RWPE2 (cell line): Measurements from ENCODE around the gene AFMID.

Source experiments
- ATAC-seq: fragments of 200-7000 bp; cut with Tn5 transposase; 3 replicates; pipeline ENCODE4 v1.9.1; 2021; ENCODE audit warnings: low read depth
- DNase-seq: peaks from one replicate; pipeline ENCODE4 v3.0.0-alpha.2; 2020; ENCODE audit warnings: low spot score
- H3K27ac ChIP-seq: fragments of 450-650 bp; 2 replicates; pipeline ENCODE4 v1.5.1; 2017; ENCODE audit warnings: mild to moderate bottlenecking; ENCODE audit not compliant: poor library complexity, severe bottlenecking
- H3K27me3 ChIP-seq: fragments of 250-450 bp; sonication (Bioruptor Pico); 2 replicates; pipeline ENCODE4 v1.5.1; 2021; ENCODE audit warnings: mild to moderate bottlenecking, moderate library complexity; ENCODE audit not compliant: insufficient read depth, poor library complexity, severe bottlenecking
- H3K36me3 ChIP-seq: fragments of 250-450 bp; sonication (Bioruptor Pico); 2 replicates; pipeline ENCODE4 v1.5.1; 2020; ENCODE audit warnings: low read depth, mild to moderate bottlenecking, moderate library complexity
- H3K4me1 ChIP-seq: fragments of 250-450 bp; sonication (Bioruptor Pico); 2 replicates; pipeline ENCODE4 v1.5.1; 2021; ENCODE audit warnings: mild to moderate bottlenecking, moderate library complexity; ENCODE audit not compliant: insufficient read depth, poor library complexity, severe bottlenecking
- H3K4me3 ChIP-seq: fragments of 250-450 bp; sonication (Bioruptor Pico); 2 replicates; pipeline ENCODE4 v1.5.1; 2021; ENCODE audit warnings: mild to moderate bottlenecking, moderate library complexity; ENCODE audit not compliant: severe bottlenecking
- H3K9me3 ChIP-seq: fragments of 250-450 bp; sonication (Bioruptor Pico); 2 replicates; pipeline ENCODE4 v1.5.1; 2021; ENCODE audit warnings: mild to moderate bottlenecking, moderate library complexity; ENCODE audit not compliant: severe bottlenecking
- CTCF ChIP-seq: fragments of 450-650 bp; IDR thresholded peaks from one replicate; pipeline ENCODE4 v1.5.1; 2017; ENCODE audit warnings: mild to moderate bottlenecking, moderate library complexity; ENCODE audit not compliant: poor library complexity, severe bottlenecking

Gene AFMID

DNA sequence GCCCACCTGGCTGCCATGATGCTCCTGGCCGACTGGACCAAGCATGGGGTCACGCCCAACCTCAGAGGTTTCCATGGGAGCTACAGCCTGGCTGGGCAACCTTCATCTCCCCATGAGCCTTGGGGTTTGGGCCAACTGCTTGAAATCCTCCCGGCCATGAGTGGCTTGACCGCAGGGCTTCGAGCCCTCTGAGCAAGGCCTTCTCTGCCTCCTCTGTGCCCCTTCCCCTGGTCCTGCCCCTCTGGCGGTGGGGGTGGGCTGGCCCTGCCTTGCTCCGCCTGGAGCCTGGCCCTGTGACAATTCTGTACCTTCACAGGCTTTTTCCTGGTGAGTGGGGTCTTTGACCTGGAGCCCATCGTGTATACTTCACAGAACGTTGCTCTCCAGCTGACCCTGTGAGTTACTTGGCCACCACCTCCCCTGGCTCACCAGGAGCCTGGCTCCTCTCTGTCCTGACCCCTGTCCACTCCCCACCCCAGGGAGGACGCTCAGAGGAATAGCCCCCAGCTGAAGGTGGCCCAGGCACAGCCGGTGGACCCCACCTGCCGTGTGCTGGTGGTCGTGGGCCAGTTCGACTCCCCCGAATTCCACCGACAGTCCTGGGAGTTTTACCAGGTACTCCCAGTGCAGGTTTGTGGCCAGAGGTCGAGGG is 18.1 kb downstream of the AFMID start:
- Histone ChIP-seq H3K36me3 (no peaks in the 10 kb centered on the region; the same call in 1 of the 2 replicates), H3K9me3 (no peaks in the 10 kb centered on the region), H3K27ac (no peak overlapping the region), H3K4me3 (no peak overlapping the region), H3K4me1 (no peaks in the 10 kb centered on the region), H3K27me3 (no peaks in the 10 kb centered on the region)
- DNase-seq (no peak), ATAC-seq (no peak)
- TF ChIP-seq CTCF = no peak

GRCh38 chr17:78206298-78206697 is 19.1 kb downstream of the AFMID start:
- DNase-seq = no peak
- Histone ChIP-seq H3K27ac (no peak overlapping the region), H3K36me3 (no peaks in the 10 kb centered on the region; the same call in 1 of the 2 replicates), H3K4me3 (no peak overlapping the region), H3K4me1 (no peaks in the 10 kb centered on the region), H3K9me3 (no peaks in the 10 kb centered on the region), H3K27me3 (no peaks in the 10 kb centered on the region)
- ATAC-seq = no peak
- TF ChIP-seq CTCF = no peak

GRCh38 chr17:78208486-78208885 is 21.3 kb downstream of the AFMID start:
- no peak for TF ChIP-seq CTCF
- H3K36me3 ChIP-seq = no peaks in the 10 kb centered on the region; the same call in 1 of the 2 replicates
- H3K27me3 ChIP-seq = no peaks in the 10 kb centered on the region
- DNase-seq = no peak
- no peaks in the 10 kb centered on the region for H3K4me1 ChIP-seq
- H3K27ac ChIP-seq = no peak overlapping the region
- H3K9me3 ChIP-seq = no peaks in the 10 kb centered on the region
- no peak for ATAC-seq
- H3K4me3 ChIP-seq = no peak overlapping the region

- no peak overlapping the region for H3K4me3 ChIP-seq
- no peak for ATAC-seq
- no peaks in the 10 kb centered on the region for H3K9me3 ChIP-seq
- H3K27me3 ChIP-seq = no peaks in the 10 kb centered on the region
- peaks cover 3% of the 10 kb centered on the region for H3K4me1 ChIP-seq
- peaks cover 6% of the 10 kb centered on the region; the same call in 1 of the 2 replicates for H3K36me3 ChIP-seq
- H3K27ac ChIP-seq = no peak overlapping the region
- no peak for DNase-seq
- no peak for TF ChIP-seq CTCF
These were observed 22.9 kb downstream of the AFMID start for GRCh38 chr17:78210111-78210510.

GRCh38 chr17:78211032-78211431 is 23.9 kb downstream of the AFMID start:
- ATAC-seq (no peak), DNase-seq (no peak)
- no peak for TF ChIP-seq CTCF
- Histone ChIP-seq H3K9me3 (no peaks in the 10 kb centered on the region), H3K4me3 (no peak overlapping the region), H3K4me1 (peaks cover 9% of the 10 kb centered on the region), H3K27ac (no peak overlapping the region), H3K27me3 (no peaks in the 10 kb centered on the region), H3K36me3 (peaks cover 13% of the 10 kb centered on the region)
